GM08714 (cell line): ENCODE results near the gene ALOX15.
"Not testable (repeated sequence)": the region's sequence is repeated elsewhere in the genome, so short reads cannot be mapped to it uniquely, and the experiment has no call there.

Experiments
- H3K4me3 ChIP-seq: fragments of 200-500 bp; sonication (Bioruptor generic); 2 replicates; pipeline ENCODE4 v1.5.1; 2014; ENCODE audit warnings: mild to moderate bottlenecking, low read length, inconsistent platforms
- ZNF274 ChIP-seq: IDR thresholded peaks from 2 replicates; pipeline ENCODE4 v1.6.1; 2012; ENCODE audit warnings: mild to moderate bottlenecking, low read depth, low read length

Gene ALOX15, protein sequence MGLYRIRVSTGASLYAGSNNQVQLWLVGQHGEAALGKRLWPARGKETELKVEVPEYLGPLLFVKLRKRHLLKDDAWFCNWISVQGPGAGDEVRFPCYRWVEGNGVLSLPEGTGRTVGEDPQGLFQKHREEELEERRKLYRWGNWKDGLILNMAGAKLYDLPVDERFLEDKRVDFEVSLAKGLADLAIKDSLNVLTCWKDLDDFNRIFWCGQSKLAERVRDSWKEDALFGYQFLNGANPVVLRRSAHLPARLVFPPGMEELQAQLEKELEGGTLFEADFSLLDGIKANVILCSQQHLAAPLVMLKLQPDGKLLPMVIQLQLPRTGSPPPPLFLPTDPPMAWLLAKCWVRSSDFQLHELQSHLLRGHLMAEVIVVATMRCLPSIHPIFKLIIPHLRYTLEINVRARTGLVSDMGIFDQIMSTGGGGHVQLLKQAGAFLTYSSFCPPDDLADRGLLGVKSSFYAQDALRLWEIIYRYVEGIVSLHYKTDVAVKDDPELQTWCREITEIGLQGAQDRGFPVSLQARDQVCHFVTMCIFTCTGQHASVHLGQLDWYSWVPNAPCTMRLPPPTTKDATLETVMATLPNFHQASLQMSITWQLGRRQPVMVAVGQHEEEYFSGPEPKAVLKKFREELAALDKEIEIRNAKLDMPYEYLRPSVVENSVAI

DNA sequence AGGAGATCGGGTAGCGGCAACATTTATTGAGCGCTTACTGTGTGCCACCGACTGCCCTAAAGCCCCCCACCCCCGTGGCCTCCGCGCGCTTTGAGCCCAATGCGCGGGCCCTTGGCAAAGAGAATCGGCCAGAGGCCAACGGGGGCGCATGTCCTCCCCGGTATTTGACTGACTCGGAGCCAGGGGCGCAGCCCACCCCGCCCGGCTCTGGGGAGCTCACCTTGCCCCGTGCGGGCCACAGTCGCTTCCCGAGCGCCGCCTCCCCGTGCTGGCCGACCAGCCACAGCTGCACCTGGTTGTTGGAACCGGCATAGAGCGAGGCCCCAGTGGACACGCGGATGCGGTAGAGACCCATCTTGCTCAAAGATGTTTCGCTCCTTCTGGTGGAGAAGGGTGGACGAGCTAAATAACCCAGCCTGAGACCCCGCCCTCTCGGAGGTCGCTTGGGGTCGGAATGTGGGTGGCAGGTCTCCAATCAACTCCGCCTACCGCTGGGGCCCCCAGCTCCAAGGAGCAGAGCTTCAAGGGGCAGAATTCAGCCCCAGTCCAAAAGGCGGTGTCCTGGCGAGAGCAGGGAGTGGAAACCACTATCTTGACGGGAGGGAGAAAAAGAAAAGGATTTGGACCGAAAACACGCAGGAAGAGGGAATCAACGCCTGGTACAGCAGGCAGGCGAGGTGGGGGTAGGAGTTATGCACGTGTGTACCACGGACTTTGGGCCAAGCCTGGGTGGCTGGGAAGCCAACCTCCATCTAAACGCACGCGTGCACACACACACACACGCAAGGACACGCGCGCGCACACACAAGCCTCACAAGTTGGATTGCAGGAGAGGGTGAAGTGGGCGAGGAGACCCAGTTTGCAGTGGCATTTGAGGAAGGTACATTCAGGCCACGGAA lies at the start of gene ALOX15:
Gene ALOX15 (minus strand): TSS at position 382 of the 899 bp plus-strand sequence. CDS start 27 bp downstream, at position 355.
- no peak for TF ChIP-seq ZNF274
- no peak within 1 kb of the TSS for H3K4me3 ChIP-seq

DNA sequence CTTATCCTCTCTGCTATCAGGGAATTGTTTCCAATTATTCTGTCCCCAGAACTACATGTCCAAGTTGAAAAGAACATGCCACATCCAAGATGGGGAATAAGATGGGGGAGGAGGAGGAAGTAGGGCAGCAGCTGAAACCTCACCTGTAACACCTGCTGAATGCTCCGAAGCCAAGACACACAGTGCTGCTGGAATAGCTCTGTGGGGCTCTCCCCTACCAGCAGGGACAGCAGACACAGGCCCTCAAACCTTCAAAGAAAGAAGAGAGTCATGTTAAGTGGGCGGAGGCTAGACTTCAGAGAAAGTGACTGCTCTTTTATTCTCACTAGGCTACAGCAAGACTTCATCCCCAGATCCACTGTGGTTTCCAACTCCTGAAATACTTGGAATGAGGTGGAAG lies 49.3 kb upstream of the ALOX15 start:
- no peak for TF ChIP-seq ZNF274
- H3K4me3 ChIP-seq: no peak overlapping the region

DNA sequence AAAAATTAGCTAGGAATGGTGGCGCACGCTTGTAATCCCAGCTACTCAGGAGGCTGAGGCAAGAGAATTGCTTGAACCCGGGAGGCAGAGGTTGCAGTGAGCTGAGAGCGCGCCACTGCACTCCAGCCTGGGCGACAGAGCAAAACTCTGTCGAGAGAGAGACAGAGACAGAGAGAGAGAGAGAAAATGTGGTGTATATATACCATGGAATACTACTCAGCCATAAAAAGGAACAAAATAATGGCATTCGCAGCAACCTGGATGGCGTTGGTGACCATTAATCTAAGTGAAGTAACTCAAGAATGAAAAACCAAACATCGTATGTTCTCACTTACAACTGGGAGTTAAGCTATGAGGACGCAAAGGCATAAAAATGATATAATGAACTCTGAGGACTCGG lies 48.4 kb upstream of the ALOX15 start:
- not testable (repeated sequence) for H3K4me3 ChIP-seq

DNA sequence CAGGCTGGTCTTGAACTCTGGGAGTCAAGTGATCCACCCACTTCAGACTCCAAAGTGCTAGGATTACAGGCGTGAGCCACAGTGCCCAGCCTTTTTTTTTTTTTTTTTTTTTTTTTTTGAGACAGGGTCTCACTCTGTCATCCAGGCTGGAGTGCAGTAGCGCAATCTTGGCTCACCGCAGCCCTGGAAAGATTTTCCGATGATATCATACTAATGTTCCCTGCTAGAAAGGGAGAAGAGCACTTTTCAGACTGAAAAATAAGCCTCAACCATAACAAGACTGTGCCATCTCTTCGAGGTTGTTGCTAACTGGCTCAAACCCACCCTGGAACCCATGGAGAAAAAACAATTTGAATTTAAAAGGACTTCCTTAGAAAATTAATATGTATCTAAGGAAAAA lies 42.3 kb upstream of the ALOX15 start:
- H3K4me3 ChIP-seq: not testable (repeated sequence)

DNA sequence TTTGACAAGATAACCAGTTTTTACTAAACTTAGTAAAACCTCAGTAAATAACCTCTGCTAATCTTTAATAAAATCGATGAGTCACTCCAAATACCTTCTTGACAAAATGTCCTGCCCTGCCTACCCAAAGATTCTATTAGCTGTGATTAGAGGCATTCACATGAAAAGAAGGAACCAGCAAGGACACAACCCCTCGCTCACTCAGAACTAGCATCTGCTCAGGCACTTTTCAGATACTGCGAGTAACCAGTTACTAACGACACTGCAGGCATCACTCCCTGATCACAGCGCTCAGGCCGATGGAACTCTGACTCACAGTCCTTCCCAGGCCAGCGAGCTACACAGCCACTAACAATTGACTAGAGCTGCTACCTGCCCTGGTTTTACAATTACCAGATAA lies 38.2 kb upstream of the ALOX15 start:
- no peak overlapping the region for H3K4me3 ChIP-seq
- no peak for TF ChIP-seq ZNF274

DNA sequence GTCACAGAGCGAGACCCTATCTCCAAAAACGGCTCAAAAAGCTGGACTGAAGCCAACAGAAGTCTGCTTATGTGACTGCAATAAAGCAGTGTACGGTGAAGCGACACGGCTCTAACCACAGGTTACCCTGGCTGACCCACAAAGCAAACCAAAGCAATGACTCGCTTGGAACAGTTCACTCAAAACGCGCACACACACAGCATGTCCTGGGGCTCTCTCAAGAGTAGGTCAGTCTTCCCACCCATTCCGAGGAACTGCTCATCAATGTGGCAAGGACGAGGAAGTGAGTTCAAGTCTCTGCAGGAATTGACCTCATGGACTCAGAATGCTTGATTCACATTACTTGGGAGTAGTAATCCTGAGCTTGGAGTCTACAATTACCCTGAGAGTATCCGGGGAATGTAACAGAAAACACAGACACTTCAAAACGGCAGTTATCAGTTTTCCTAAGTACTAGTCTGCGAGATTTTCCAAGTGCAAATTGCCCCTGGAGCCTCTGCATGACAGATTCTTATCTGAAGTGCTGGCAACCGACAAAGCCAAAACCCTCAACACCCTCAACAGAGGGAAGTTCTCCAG lies 37.1 kb upstream of the ALOX15 start:
- H3K4me3 ChIP-seq: no peak overlapping the region
- TF ChIP-seq ZNF274: no peak

DNA sequence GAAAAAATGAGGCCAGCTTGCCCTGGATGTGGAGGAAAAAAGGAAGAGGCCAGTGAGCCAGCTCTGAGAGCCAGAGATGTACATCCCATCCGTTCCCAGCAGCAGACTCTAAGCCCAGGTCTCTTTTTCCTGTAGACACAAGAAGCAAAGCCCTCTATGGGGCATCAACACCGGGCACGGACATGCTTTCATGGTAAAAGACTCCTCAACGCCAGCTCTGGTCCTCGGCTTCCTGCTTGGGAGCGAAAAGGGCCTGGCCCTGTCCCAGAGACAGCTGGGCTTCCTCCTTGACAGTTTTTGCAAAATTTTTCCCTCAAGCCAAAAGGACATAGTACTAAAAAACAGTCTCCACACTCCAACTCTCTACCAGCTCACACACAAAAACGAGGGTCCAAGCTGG lies 35.3 kb upstream of the ALOX15 start:
- TF ChIP-seq ZNF274: no peak
- H3K4me3 ChIP-seq: no peak overlapping the region

DNA sequence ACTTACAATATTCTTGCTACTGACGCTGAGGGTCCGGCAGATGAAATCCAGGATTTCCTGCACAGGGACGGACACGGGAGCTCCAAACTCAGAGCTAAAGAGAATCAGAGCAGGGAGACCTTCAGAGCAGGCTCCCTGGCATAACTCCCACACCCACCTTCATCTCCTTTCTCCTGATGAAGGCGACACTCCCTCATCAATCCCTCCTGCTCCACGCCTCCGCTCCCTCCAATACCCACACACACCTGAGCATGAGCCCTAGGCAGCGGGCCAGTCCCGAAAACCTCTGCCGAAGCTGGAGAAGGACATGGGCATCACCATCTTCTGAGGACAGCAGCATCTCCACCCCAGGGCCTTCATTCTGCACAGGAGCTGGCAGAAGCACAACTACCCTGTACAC lies 34.3 kb upstream of the ALOX15 start:
- no peak for TF ChIP-seq ZNF274
- H3K4me3 ChIP-seq: no peak overlapping the region

DNA sequence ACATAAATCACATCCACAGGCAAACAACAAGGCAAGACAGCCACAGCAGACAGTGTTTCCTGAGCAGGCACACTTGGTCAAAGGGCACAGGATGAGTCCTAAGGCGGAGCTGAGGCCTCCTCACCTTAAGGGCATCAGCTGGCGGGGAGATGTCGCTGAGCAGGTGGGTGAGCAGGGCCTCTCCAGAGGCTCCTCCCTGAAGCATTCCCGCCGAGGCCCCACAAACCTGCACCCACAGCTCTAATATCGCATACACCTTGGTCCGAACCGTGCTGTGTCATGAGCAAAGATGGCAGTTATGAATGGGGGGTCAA lies 33.2 kb upstream of the ALOX15 start:
- no peak overlapping the region for H3K4me3 ChIP-seq
- no peak for TF ChIP-seq ZNF274

DNA sequence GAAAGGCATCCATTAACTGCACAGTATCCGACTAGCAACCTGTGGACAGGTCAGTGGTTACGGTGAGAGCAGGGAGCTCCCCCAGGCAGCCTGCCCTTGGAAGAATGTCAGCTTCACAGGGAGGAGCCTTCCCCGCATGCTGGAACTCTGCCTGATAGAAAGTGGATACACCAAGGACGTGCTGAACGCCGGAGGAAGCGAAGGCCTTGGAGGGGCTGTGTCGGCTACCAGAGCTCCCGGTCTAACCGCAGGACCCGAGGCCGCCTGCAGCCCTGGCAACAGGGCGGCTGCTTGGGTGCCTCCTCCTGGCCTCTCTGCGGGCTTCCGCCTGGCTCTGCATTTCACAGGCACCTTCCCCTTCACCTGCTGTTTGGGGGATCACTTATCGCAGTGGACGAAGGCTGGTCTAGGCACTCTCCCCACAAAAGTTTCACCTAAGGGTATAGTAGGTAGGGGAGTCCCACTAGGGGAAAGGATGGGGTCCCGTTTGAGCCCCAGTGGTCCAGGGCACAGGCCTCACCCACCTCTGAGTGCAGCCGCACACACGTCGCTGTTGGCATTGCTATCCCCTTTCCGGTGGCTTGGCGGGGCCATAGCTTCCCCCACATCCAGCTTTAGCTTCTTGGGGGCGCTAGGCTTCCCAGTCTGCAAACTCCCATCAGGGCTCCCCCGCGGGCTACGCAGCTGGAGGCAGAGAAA lies 32.7 kb upstream of the ALOX15 start:
- H3K4me3 ChIP-seq: no peak overlapping the region
- TF ChIP-seq ZNF274: no peak

DNA sequence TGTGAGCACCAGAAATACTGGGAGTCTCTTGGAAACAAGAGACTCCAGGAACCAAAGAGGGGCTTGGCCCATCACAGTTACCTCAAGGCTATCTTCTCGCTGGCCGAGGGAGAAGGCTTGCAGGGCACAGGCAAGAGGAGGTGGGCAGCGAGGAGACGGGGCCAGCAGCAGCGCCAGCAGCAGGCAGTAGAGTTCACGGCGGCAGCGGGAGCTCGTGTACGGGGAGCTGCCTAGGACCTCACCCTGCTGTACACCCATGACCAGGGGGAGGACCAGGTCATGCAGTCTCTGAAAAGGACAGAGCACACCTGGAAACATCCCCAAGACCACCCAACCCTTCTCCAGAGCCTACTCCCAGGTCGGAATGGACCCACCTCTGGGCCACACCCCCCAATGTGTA lies 31.7 kb upstream of the ALOX15 start:
- TF ChIP-seq ZNF274: no peak

DNA sequence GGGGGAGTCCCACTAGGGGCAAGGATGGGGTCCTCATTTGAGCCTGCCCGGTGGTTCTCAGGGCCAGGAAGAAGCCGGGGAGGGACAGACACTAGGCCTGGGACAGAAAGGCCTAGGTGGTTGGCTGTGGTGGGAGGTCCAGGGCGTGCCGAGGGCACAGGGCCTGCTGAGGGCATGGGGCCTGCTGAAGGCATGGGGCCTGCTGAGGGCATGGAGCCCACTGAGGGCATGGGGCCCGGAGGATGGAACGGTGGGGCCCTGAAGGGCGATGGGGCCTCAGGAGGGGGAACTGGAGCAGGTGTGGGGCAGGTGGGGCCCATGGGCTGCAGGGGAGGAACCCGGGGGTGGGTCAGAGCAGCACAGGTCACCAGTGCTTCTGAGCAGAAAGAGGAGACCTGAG lies 31.3 kb upstream of the ALOX15 start:
- TF ChIP-seq ZNF274: no peak
- no peak overlapping the region for H3K4me3 ChIP-seq

More for the DNA sequence above, 31.7 kb upstream of the ALOX15 start:
- no peak overlapping the region for H3K4me3 ChIP-seq

DNA sequence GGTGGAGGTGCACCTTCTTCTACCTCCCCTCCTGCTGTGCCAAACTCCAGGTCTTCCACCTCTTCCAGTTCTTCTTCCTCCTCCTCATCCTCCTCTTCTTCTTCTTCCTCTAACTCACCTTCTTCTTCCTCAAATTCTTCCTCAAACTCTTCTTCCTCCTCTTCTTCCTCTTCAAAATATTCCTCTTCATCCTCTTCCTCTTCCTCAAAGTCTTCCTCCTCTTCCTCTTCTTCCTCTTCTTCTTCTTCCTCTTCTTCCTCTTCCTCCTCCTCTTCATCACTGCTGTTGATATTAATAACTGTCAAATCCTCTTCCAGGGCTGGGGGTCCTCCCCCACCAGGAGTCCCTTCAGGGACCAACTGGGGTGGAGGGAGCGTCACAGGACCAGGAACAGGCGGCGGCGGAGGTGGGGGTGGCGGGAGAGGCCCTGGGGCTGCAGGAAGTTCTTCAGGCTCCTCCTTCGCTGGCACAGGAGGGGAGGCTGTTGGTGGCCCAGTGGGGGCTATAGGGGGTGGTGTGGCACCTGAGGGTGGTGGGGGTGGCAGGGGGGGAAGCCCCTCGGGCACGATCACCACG lies 30.7 kb upstream of the ALOX15 start:
- no peak for TF ChIP-seq ZNF274

DNA sequence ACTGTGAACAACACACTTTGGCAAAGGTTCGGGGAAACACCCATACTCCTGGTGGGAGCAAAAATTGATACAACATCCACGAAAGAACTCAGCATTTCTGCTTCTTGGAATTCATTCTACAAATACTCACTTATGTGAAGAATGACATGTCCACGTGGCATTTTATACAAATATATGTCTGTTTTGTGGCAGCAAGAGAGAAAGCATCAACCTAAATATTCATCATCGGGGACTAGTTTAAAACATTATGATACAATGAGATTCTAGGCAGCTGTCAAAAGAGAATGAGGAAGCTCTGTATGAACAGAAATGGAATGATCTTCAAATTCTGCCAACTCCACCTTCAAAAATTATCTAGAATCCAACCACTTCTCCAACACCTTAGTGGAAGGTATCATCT lies 25.7 kb upstream of the ALOX15 start:
- no peak overlapping the region for H3K4me3 ChIP-seq
- TF ChIP-seq ZNF274: no peak

More for the DNA sequence above, 30.7 kb upstream of the ALOX15 start:
- H3K4me3 ChIP-seq: no peak overlapping the region
